Ishikawa (cell line): Measurements from ENCODE around the gene DCUN1D2.

ENCODE experiments used
- CEBPB ChIP-seq: IDR thresholded peaks from 2 replicates; pipeline ENCODE4 v1.6.1; 2012
- CREB1 ChIP-seq: IDR thresholded peaks from 2 replicates; pipeline ENCODE4 v1.6.1; 2012; ENCODE audit warnings: low read depth
- EGR1 ChIP-seq: IDR thresholded peaks from 2 replicates; pipeline ENCODE4 v1.6.1; 2012
- EP300 ChIP-seq: IDR thresholded peaks from 2 replicates; pipeline ENCODE4 v1.6.1; 2012; ENCODE audit warnings: borderline replicate concordance
- FOXM1 ChIP-seq: IDR thresholded peaks from 2 replicates; pipeline ENCODE4 v1.6.1; 2012; ENCODE audit warnings: low read depth, borderline replicate concordance
- MAX ChIP-seq: IDR thresholded peaks from 2 replicates; pipeline ENCODE4 v1.6.1; 2012
- NFIC ChIP-seq: IDR thresholded peaks from 2 replicates; pipeline ENCODE4 v1.6.1; 2012
- RAD21 ChIP-seq: IDR thresholded peaks from 2 replicates; pipeline ENCODE4 v1.6.1; 2012; ENCODE audit warnings: low read depth
- REST ChIP-seq: IDR thresholded peaks from 2 replicates; pipeline ENCODE4 v1.6.1; 2012; ENCODE audit warnings: low read depth, mild to moderate bottlenecking
- TAF1 ChIP-seq: IDR thresholded peaks from 2 replicates; pipeline ENCODE4 v1.6.1; 2012; ENCODE audit warnings: low read depth, mild to moderate bottlenecking
- TCF12 ChIP-seq: IDR thresholded peaks from 2 replicates; pipeline ENCODE4 v1.6.1; 2012; ENCODE audit warnings: low read depth
- TEAD4 ChIP-seq: IDR thresholded peaks from 2 replicates; pipeline ENCODE4 v1.6.1; 2012
- USF1 ChIP-seq: IDR thresholded peaks from 2 replicates; pipeline ENCODE4 v1.6.1; 2012
- YY1 ChIP-seq: IDR thresholded peaks from 2 replicates; pipeline ENCODE4 v1.6.1; 2012; ENCODE audit warnings: low read depth
- ZBTB7A ChIP-seq: IDR thresholded peaks from 2 replicates; pipeline ENCODE4 v1.6.1; 2012; ENCODE audit warnings: low read depth

Gene DCUN1D2

GRCh38 chr13:113411216-113412023 lies 79.1 kb downstream of the DCUN1D2 start:
- TF ChIP-seq TEAD4 (peak; percentile 42; the same call in 1 of the 2 replicates), USF1 (no peak), EGR1 (no peak), NFIC (peak; percentile 54), YY1 (0 out of 2 replicates have a peak, but pooled peaks have one; percentile 39), FOXM1 (no peak), ZBTB7A (no peak; the same call in 1 of the 2 replicates), MAX (no peak; the same call in 1 of the 2 replicates), TAF1 (no peak), REST (no peak), CEBPB (peak; percentile 14; the same call in 1 of the 2 replicates), CREB1 (no peak), EP300 (no peak), TCF12 (no peak), RAD21 (no peak)

GRCh38 chr13:113410472-113411201 lies 79.9 kb downstream of the DCUN1D2 start:
- TF ChIP-seq MAX (peak; percentile 36), ZBTB7A (peak; percentile 81), CEBPB (no peak), TEAD4 (no peak), CREB1 (no peak), FOXM1 (no peak; the same call in 1 of the 2 replicates), TCF12 (peak; percentile 52), TAF1 (no peak), RAD21 (no peak), EGR1 (no peak), NFIC (peak; percentile 25; the same call in 1 of the 2 replicates), YY1 (no peak), EP300 (peak; percentile 59; the same call in 1 of the 2 replicates)

GRCh38 chr13:113408562-113408961 lies 81.9 kb downstream of the DCUN1D2 start:
- no peak for TF ChIP-seq EGR1
- TF ChIP-seq NFIC, result no peak
- no peak for TF ChIP-seq USF1
- TF ChIP-seq CEBPB, result no peak
- TF ChIP-seq MAX, result no peak
- TF ChIP-seq REST, result no peak

- no peak for TF ChIP-seq MAX
- no peak for TF ChIP-seq ZBTB7A
Observed at GRCh38 chr13:113407531-113408393, 82.7 kb downstream of the DCUN1D2 start.

- TF ChIP-seq NFIC, result no peak
- TF ChIP-seq TCF12, result no peak
- no peak for TF ChIP-seq CEBPB
- no peak for TF ChIP-seq MAX
- no peak for TF ChIP-seq RAD21
- no peak for TF ChIP-seq ZBTB7A
- no peak for TF ChIP-seq USF1
- TF ChIP-seq TAF1, result no peak
- no peak for TF ChIP-seq FOXM1
- TF ChIP-seq TEAD4, result no peak
- no peak for TF ChIP-seq EGR1
Observed at GRCh38 chr13:113407103-113407530, 83.4 kb downstream of the DCUN1D2 start.
